ENCODE data around the gene C19orf81. TPM values are rescaled to one million over a fixed set of nuclear protein-coding genes. Genes with fewer than 3 reads are reported as not detected.

C19orf81 gene
- polyA plus RNA-seq, 2 donors = 0.15 TPM; not detected in 1

- peaks cover 3 to 22% of the 10 kb centered on the region in 2 donors for H3K27me3 ChIP-seq (ENCODE audit: control insufficient read depth in 1 of 2, insufficient read depth in 2 of 2, low read length in 2 of 2)
Observed at GRCh38 chr19:50663482-50663790, 14.2 kb downstream of the C19orf81 start.

GRCh38 chr19:50664204-50664603, 15.0 kb downstream of the C19orf81 start:
- Histone ChIP-seq H3K4me3 (ENCODE audit: low read depth in 1 of 2, low read length in 2 of 2) (no peak overlapping the region), H3K27me3 (ENCODE audit: control insufficient read depth in 1 of 2, insufficient read depth in 2 of 2, low read length in 2 of 2) (peaks cover 3 to 26% of the 10 kb centered on the region in 2 donors), H3K4me1 (ENCODE audit: control insufficient read depth in 2 of 2, insufficient read depth in 2 of 2, low read length in 1 of 2) (peaks cover 0 to 2% of the 10 kb centered on the region in 2 donors), H3K9me3 (ENCODE audit: control insufficient read depth in 2 of 2, insufficient read depth in 1 of 2, low read depth in 1 of 2, low read length in 1 of 2) (peaks cover 0 to under 1% of the 10 kb centered on the region in 2 donors), H3K27ac (ENCODE audit: low read depth in 2 of 2, low read length in 1 of 2) (no peak overlapping the region), H3K36me3 (ENCODE audit: control insufficient read depth in 2 of 2, insufficient read depth in 2 of 2, low read length in 1 of 2) (no peaks in the 10 kb centered on the region)
- WGBS, 2 donors = 82 to 83% methylated on average over 6 of the region's 6 CpGs

More at GRCh38 chr19:50663482-50663790, 14.2 kb downstream of the C19orf81 start:
- WGBS, 2 donors = 86 to 92% methylated on average over 1 of the region's 1 CpG
- Histone ChIP-seq H3K4me3 (ENCODE audit: low read depth in 1 of 2, low read length in 2 of 2) (no peak overlapping the region), H3K36me3 (ENCODE audit: control insufficient read depth in 2 of 2, insufficient read depth in 2 of 2, low read length in 1 of 2) (no peaks in the 10 kb centered on the region), H3K27ac (ENCODE audit: low read depth in 2 of 2, low read length in 1 of 2) (no peak overlapping the region), H3K4me1 (ENCODE audit: control insufficient read depth in 2 of 2, insufficient read depth in 2 of 2, low read length in 1 of 2) (peaks cover 3 to 6% of the 10 kb centered on the region in 2 donors), H3K9me3 (ENCODE audit: control insufficient read depth in 2 of 2, insufficient read depth in 1 of 2, low read depth in 1 of 2, low read length in 1 of 2) (peaks cover 0 to 6% of the 10 kb centered on the region in 2 donors)

GRCh38 chr19:50666346-50667176, 17.3 kb downstream of the C19orf81 start:
- H3K9me3 ChIP-seq (ENCODE audit: control insufficient read depth in 2 of 2, insufficient read depth in 1 of 2, low read depth in 1 of 2, low read length in 1 of 2) = no peaks in the 10 kb centered on the region
- H3K4me1 ChIP-seq (ENCODE audit: control insufficient read depth in 2 of 2, insufficient read depth in 2 of 2, low read length in 1 of 2) = peaks cover 0 to 2% of the 10 kb centered on the region in 2 donors
- WGBS, 2 donors = 20 to 22% methylated on average over 35 to 47 of the region's 47 CpGs
- no peak overlapping the region for H3K27ac ChIP-seq (ENCODE audit: low read depth in 2 of 2, low read length in 1 of 2)
- H3K36me3 ChIP-seq (ENCODE audit: control insufficient read depth in 2 of 2, insufficient read depth in 2 of 2, low read length in 1 of 2) = no peaks in the 10 kb centered on the region
- H3K27me3 ChIP-seq (ENCODE audit: control insufficient read depth in 1 of 2, insufficient read depth in 2 of 2, low read length in 2 of 2) = peaks cover 0 to 27% of the 10 kb centered on the region in 2 donors
- H3K4me3 ChIP-seq (ENCODE audit: low read depth in 1 of 2, low read length in 2 of 2) = no peak overlapping the region

- Histone ChIP-seq H3K27ac (ENCODE audit: low read depth in 2 of 2, low read length in 1 of 2) (no peak overlapping the region), H3K36me3 (ENCODE audit: control insufficient read depth in 2 of 2, insufficient read depth in 2 of 2, low read length in 1 of 2) (no peaks in the 10 kb centered on the region), H3K4me1 (ENCODE audit: control insufficient read depth in 2 of 2, insufficient read depth in 2 of 2, low read length in 1 of 2) (peaks cover 0 to 2% of the 10 kb centered on the region in 2 donors), H3K27me3 (ENCODE audit: control insufficient read depth in 1 of 2, insufficient read depth in 2 of 2, low read length in 2 of 2) (peaks cover 0 to 27% of the 10 kb centered on the region in 2 donors), H3K9me3 (ENCODE audit: control insufficient read depth in 2 of 2, insufficient read depth in 1 of 2, low read depth in 1 of 2, low read length in 1 of 2) (no peaks in the 10 kb centered on the region), H3K4me3 (ENCODE audit: low read depth in 1 of 2, low read length in 2 of 2) (no peak overlapping the region)
- WGBS, 2 donors = 5% methylated on average over 37 to 56 of the region's 56 CpGs
Observed at GRCh38 chr19:50667177-50667758, 18.0 kb downstream of the C19orf81 start.

GRCh38 chr19:50667759-50668231, 18.6 kb downstream of the C19orf81 start:
- Histone ChIP-seq H3K4me3 (ENCODE audit: low read depth in 1 of 2, low read length in 2 of 2) (no peak overlapping the region), H3K9me3 (ENCODE audit: control insufficient read depth in 2 of 2, insufficient read depth in 1 of 2, low read depth in 1 of 2, low read length in 1 of 2) (no peaks in the 10 kb centered on the region), H3K27ac (ENCODE audit: low read depth in 2 of 2, low read length in 1 of 2) (no peak overlapping the region), H3K36me3 (ENCODE audit: control insufficient read depth in 2 of 2, insufficient read depth in 2 of 2, low read length in 1 of 2) (no peaks in the 10 kb centered on the region), H3K27me3 (ENCODE audit: control insufficient read depth in 1 of 2, insufficient read depth in 2 of 2, low read length in 2 of 2) (peaks cover 0 to 30% of the 10 kb centered on the region in 2 donors), H3K4me1 (ENCODE audit: control insufficient read depth in 2 of 2, insufficient read depth in 2 of 2, low read length in 1 of 2) (peaks cover 0 to 2% of the 10 kb centered on the region in 2 donors)
- 4 to 5% methylated on average over 41 to 58 of the region's 58 CpGs for WGBS, 2 donors

- Histone ChIP-seq H3K36me3 (ENCODE audit: control insufficient read depth in 2 of 2, insufficient read depth in 2 of 2, low read length in 1 of 2) (no peaks in the 10 kb centered on the region), H3K27ac (ENCODE audit: low read depth in 2 of 2, low read length in 1 of 2) (no peak overlapping the region), H3K4me3 (ENCODE audit: low read depth in 1 of 2, low read length in 2 of 2) (no peak overlapping the region), H3K27me3 (ENCODE audit: control insufficient read depth in 1 of 2, insufficient read depth in 2 of 2, low read length in 2 of 2) (peaks cover 0 to 32% of the 10 kb centered on the region in 2 donors), H3K9me3 (ENCODE audit: control insufficient read depth in 2 of 2, insufficient read depth in 1 of 2, low read depth in 1 of 2, low read length in 1 of 2) (no peaks in the 10 kb centered on the region), H3K4me1 (ENCODE audit: control insufficient read depth in 2 of 2, insufficient read depth in 2 of 2, low read length in 1 of 2) (peaks cover 0 to 2% of the 10 kb centered on the region in 2 donors)
- WGBS, 2 donors = 3 to 4% methylated on average over 34 to 49 of the region's 49 CpGs
Observed at GRCh38 chr19:50668416-50668815, 19.2 kb downstream of the C19orf81 start.

- Histone ChIP-seq H3K9me3 (ENCODE audit: control insufficient read depth in 2 of 2, insufficient read depth in 1 of 2, low read depth in 1 of 2, low read length in 1 of 2) (no peaks in the 10 kb centered on the region), H3K27ac (ENCODE audit: low read depth in 2 of 2, low read length in 1 of 2) (no peak overlapping the region), H3K36me3 (ENCODE audit: control insufficient read depth in 2 of 2, insufficient read depth in 2 of 2, low read length in 1 of 2) (no peaks in the 10 kb centered on the region), H3K4me3 (ENCODE audit: low read depth in 1 of 2, low read length in 2 of 2) (no peak overlapping the region), H3K4me1 (ENCODE audit: control insufficient read depth in 2 of 2, insufficient read depth in 2 of 2, low read length in 1 of 2) (peaks cover 0 to 2% of the 10 kb centered on the region in 2 donors), H3K27me3 (ENCODE audit: control insufficient read depth in 1 of 2, insufficient read depth in 2 of 2, low read length in 2 of 2) (peaks cover 0 to 32% of the 10 kb centered on the region in 2 donors)
- WGBS, 2 donors = 40 to 46% methylated on average over 14 to 20 of the region's 20 CpGs
Observed at GRCh38 chr19:50668879-50669278, 19.6 kb downstream of the C19orf81 start.

GRCh38 chr19:50669302-50670101, 20.3 kb downstream of the C19orf81 start:
- no peak overlapping the region for H3K4me3 ChIP-seq (ENCODE audit: low read depth in 1 of 2, low read length in 2 of 2)
- H3K36me3 ChIP-seq (ENCODE audit: control insufficient read depth in 2 of 2, insufficient read depth in 2 of 2, low read length in 1 of 2) = no peaks in the 10 kb centered on the region
- peaks cover 0 to 32% of the 10 kb centered on the region in 2 donors for H3K27me3 ChIP-seq (ENCODE audit: control insufficient read depth in 1 of 2, insufficient read depth in 2 of 2, low read length in 2 of 2)
- H3K4me1 ChIP-seq (ENCODE audit: control insufficient read depth in 2 of 2, insufficient read depth in 2 of 2, low read length in 1 of 2) = peaks cover 0 to 2% of the 10 kb centered on the region in 2 donors
- 37 to 38% methylated on average over 23 of the region's 23 CpGs for WGBS, 2 donors
- no peak overlapping the region for H3K27ac ChIP-seq (ENCODE audit: low read depth in 2 of 2, low read length in 1 of 2)
- no peaks in the 10 kb centered on the region for H3K9me3 ChIP-seq (ENCODE audit: control insufficient read depth in 2 of 2, insufficient read depth in 1 of 2, low read depth in 1 of 2, low read length in 1 of 2)

GRCh38 chr19:50670102-50670380, 20.8 kb downstream of the C19orf81 start:
- peaks cover 0 to 32% of the 10 kb centered on the region in 2 donors for H3K27me3 ChIP-seq (ENCODE audit: control insufficient read depth in 1 of 2, insufficient read depth in 2 of 2, low read length in 2 of 2)
- 21 to 28% methylated on average over 5 of the region's 5 CpGs for WGBS, 2 donors

More at GRCh38 chr19:50670102-50670380, 20.8 kb downstream of the C19orf81 start:
- Histone ChIP-seq H3K27ac (ENCODE audit: low read depth in 2 of 2, low read length in 1 of 2) (no peak overlapping the region), H3K4me3 (ENCODE audit: low read depth in 1 of 2, low read length in 2 of 2) (no peak overlapping the region), H3K36me3 (ENCODE audit: control insufficient read depth in 2 of 2, insufficient read depth in 2 of 2, low read length in 1 of 2) (no peaks in the 10 kb centered on the region), H3K9me3 (ENCODE audit: control insufficient read depth in 2 of 2, insufficient read depth in 1 of 2, low read depth in 1 of 2, low read length in 1 of 2) (no peaks in the 10 kb centered on the region), H3K4me1 (ENCODE audit: control insufficient read depth in 2 of 2, insufficient read depth in 2 of 2, low read length in 1 of 2) (peaks cover 0 to 2% of the 10 kb centered on the region in 2 donors)
